Transverse colon (tissue), 4 donors: Measurements from ENCODE around the gene SPEF2.

Source experiments
- EP300 ChIP-seq: sonication (generic); formaldehyde crosslinking; IDR thresholded peaks from one replicate; pipeline ENCODE4 v1.6.1; 2017; ENCODE audit warnings: antibody characterized with exemption, low read depth
- POLR2A ChIP-seq: fragments of 450-650 bp; IDR thresholded peaks from one replicate; pipeline ENCODE4 v1.6.1; 2016; ENCODE audit warnings: antibody characterized with exemption, mild to moderate bottlenecking, moderate library complexity
- POLR2AphosphoS5 ChIP-seq, 3 donors: sonication (generic); formaldehyde crosslinking; IDR thresholded peaks; one replicate each; pipeline ENCODE4 v1.6.1; 2016; ENCODE audit warnings: antibody characterized with exemption in 3 of 3
- TF ChIP-seq, protein P1 (sequence below), 5 experiments: fragments of 200-600 bp in 3 of 5; fragments of 450-650 bp in 2 of 5; sonication (generic) in 3 of 5; IDR thresholded peaks; 1 replicate in 2 of 5; 2 replicates in 3 of 5; pipeline ENCODE4 v1.5.1; 2016 to 2017; ENCODE audit warnings: antibody characterized with exemption in 5 of 5, inconsistent platforms in 3 of 5, mild to moderate bottlenecking in 2 of 5, moderate library complexity in 1 of 5

DNA sequence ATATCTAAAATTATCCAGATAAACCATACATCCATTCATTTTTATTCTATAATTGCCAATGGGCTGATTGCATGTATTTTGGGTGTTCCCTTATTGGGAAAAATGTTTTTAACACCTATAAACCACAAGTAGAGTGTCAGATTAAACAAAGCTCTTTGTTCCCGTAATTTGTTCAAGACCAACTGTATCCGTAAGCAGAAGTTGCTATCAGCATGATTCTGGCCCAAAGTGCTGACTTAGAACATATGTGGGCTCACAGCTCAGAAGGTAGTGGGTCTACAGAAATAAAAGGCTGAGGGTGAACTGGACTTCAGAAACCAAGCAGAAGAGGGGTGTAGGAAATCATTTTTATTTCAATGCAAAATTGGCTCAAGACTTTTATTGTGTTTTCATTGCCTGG lies 215.6 kb downstream of the SPEF2 start:
- no peak for TF ChIP-seq POLR2A
- TF ChIP-seq, protein P1, sequence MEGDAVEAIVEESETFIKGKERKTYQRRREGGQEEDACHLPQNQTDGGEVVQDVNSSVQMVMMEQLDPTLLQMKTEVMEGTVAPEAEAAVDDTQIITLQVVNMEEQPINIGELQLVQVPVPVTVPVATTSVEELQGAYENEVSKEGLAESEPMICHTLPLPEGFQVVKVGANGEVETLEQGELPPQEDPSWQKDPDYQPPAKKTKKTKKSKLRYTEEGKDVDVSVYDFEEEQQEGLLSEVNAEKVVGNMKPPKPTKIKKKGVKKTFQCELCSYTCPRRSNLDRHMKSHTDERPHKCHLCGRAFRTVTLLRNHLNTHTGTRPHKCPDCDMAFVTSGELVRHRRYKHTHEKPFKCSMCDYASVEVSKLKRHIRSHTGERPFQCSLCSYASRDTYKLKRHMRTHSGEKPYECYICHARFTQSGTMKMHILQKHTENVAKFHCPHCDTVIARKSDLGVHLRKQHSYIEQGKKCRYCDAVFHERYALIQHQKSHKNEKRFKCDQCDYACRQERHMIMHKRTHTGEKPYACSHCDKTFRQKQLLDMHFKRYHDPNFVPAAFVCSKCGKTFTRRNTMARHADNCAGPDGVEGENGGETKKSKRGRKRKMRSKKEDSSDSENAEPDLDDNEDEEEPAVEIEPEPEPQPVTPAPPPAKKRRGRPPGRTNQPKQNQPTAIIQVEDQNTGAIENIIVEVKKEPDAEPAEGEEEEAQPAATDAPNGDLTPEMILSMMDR (IDR thresholded peaks at IDR 0.05): no peak
- TF ChIP-seq EP300: no peak
- no peak for TF ChIP-seq POLR2AphosphoS5 (IDR thresholded peaks at IDR 0.05)
